GM23338 (cell line): ENCODE results near the gene DLG2.

ENCODE experiments used
- CREB1 ChIP-seq: fragments of 250-450 bp; sonication (Bioruptor Pico); IDR thresholded peaks from 2 replicates; pipeline ENCODE4 v1.5.0; 2020; ENCODE audit warnings: low read depth, mild to moderate bottlenecking, moderate library complexity
- CTCF ChIP-seq, 2 experiments: fragments of 200-600 bp in 1 of 2; sonication (generic) in 1 of 2; conservative IDR thresholded peaks; 2 replicates each; pipeline versions ENCODE4 v1.5.1 to v1.6.1; 2016 to 2017; ENCODE audit warnings: antibody characterized with exemption in 2 of 2, low read depth in 2 of 2, mild to moderate bottlenecking in 2 of 2, moderate library complexity in 1 of 2
- EZH2 ChIP-seq: fragments of 200-600 bp; sonication (generic); IDR thresholded peaks from one replicate; pipeline ENCODE4 v1.8.0; 2017; ENCODE audit warnings: antibody characterized with exemption, mild to moderate bottlenecking, low read depth; ENCODE audit not compliant: unreplicated experiment
- EZH2phosphoT487 ChIP-seq: fragments of 200-600 bp; sonication (generic); IDR thresholded peaks from one replicate; pipeline ENCODE4 v1.8.1; 2018; ENCODE audit warnings: antibody characterized with exemption; ENCODE audit not compliant: unreplicated experiment
- JUNB ChIP-seq: IDR thresholded peaks from one replicate; pipeline ENCODE4 v1.6.1; 2016; ENCODE audit warnings: antibody characterized with exemption; ENCODE audit not compliant: unreplicated experiment
- NANOG ChIP-seq: IDR thresholded peaks from 2 replicates; pipeline ENCODE4 v1.6.1; 2016; ENCODE audit warnings: antibody characterized with exemption, borderline replicate concordance
- POLR2AphosphoS5 ChIP-seq: IDR thresholded peaks from 2 replicates; pipeline ENCODE4 v1.6.1; 2016; ENCODE audit warnings: antibody characterized with exemption, low read depth
- REST ChIP-seq: IDR thresholded peaks from one replicate; pipeline ENCODE4 v1.6.1; 2018; ENCODE audit warnings: antibody characterized with exemption; ENCODE audit not compliant: unreplicated experiment

- peak in 1 of 2 experiments; percentile 28; a peak in 2 of 4 replicates for TF ChIP-seq CTCF (conservative IDR thresholded peaks at IDR 0.05; ENCODE audit: low read depth in 2 of 2)
- no peak for TF ChIP-seq EZH2
- no peak for TF ChIP-seq POLR2AphosphoS5
- TF ChIP-seq JUNB, result no peak
- no peak for TF ChIP-seq REST
- TF ChIP-seq EZH2phosphoT487, result no peak
- no peak for TF ChIP-seq CREB1 (CRISPR knock-in tag)
- TF ChIP-seq NANOG, result no peak
Observed at GRCh38 chr11:85171648-85172257, 455.4 kb downstream of the DLG2 start.
